ENCODE results near the gene FBP1. TPM values are rescaled to one million over a fixed set of nuclear protein-coding genes. Genes with fewer than 3 reads are reported as not detected.

The FBP1 gene
- total RNA-seq, 1 experiment from 2014 or later: 1.9 TPM

- H2BK12ac ChIP-seq (ENCODE audit: insufficient read length, low read depth, low read length): no peak overlapping the region
- no peak overlapping the region for H2BK120ac ChIP-seq (ENCODE audit: low read depth, low read length, poor library complexity, severe bottlenecking)
- DNase-seq: no peak
- H3K9me3 ChIP-seq (ENCODE audit: control insufficient read depth, low read depth, low read length): no peaks in the 10 kb centered on the region
- no peak overlapping the region for H2BK5ac ChIP-seq (ENCODE audit: insufficient read length, low read length)
- H3K4me2 ChIP-seq (ENCODE audit: insufficient read depth, insufficient read length, low read length): no peak overlapping the region
- no peak overlapping the region for H3K23ac ChIP-seq (ENCODE audit: insufficient read length, low read depth, low read length)
- H3K79me1 ChIP-seq (ENCODE audit: insufficient read depth, low read depth, low read length, poor library complexity, severe bottlenecking): no peaks in the 10 kb centered on the region
- Mint-ChIP-seq H3K9me3 (peaks cover 0 to 3% of the 10 kb centered on the region in 2 experiments; a peak in 2 of 5 replicates), H3K4me3 (no peak overlapping the region; a peak in 1 of 5 replicates), H3K36me3 (ENCODE audit: insufficient read depth in 1 of 3, low read depth in 3 of 3) (no peaks in the 10 kb centered on the region), H3K27ac (no peak overlapping the region), H3K4me1 (no peaks in the 10 kb centered on the region; a peak in 1 of 4 replicates), H3K27me3 (ENCODE audit: low read depth) (no peaks in the 10 kb centered on the region; the same call in 1 of the 2 replicates)
- WGBS (ENCODE audit: extremely low coverage, insufficient read length, low lambda C conversion rate): no CpG with 5 or more reads among the region's 2 CpGs
- no peaks in the 10 kb centered on the region for H3K79me2 ChIP-seq (ENCODE audit: insufficient read depth, low read length)
- H3K23me2 ChIP-seq (ENCODE audit: insufficient read length, low read depth, low read length, poor library complexity, severe bottlenecking): no peaks in the 10 kb centered on the region
- no peak for TF ChIP-seq CTCF (conservative IDR thresholded peaks at IDR 0.05)
- H3T11ph ChIP-seq (ENCODE audit: low read length): no peak overlapping the region
- H2AK5ac ChIP-seq (ENCODE audit: insufficient read length, low read length): no peak overlapping the region
- H4K5ac ChIP-seq (ENCODE audit: insufficient read length, low read depth, low read length): no peak overlapping the region
- H3K56ac ChIP-seq (ENCODE audit: insufficient read length, low read depth, low read length): no peak overlapping the region
- no peak overlapping the region for H3K9ac ChIP-seq (ENCODE audit: extremely low read depth, insufficient read length, low read length)
- H4K8ac ChIP-seq (replicated peaks; ENCODE audit: insufficient read length, low read depth, low read length): no peak overlapping the region
- no peak overlapping the region for H2BK20ac ChIP-seq (ENCODE audit: low read depth, low read length, poor library complexity, severe bottlenecking)
- H3K14ac ChIP-seq (ENCODE audit: insufficient read depth, low read length): no peak overlapping the region
- H3K18ac ChIP-seq (ENCODE audit: insufficient read length, low read depth, low read length): no peak overlapping the region
- H3K4ac ChIP-seq (ENCODE audit: low read depth, low read length): no peak overlapping the region
- no peak overlapping the region for H2BK15ac ChIP-seq (ENCODE audit: low read depth, low read length)
- H4K20me1 ChIP-seq (ENCODE audit: control insufficient read depth, insufficient read depth, insufficient read length): no peaks in the 10 kb centered on the region
- H4K91ac ChIP-seq (ENCODE audit: insufficient read length, low read depth, low read length): no peak overlapping the region
- H3K27ac ChIP-seq (ENCODE audit: insufficient read length, low read depth, low read length): no peak overlapping the region
- no peaks in the 10 kb centered on the region for H3K27me3 ChIP-seq (ENCODE audit: insufficient read depth, low read length)
- no peaks in the 10 kb centered on the region for H3K4me1 ChIP-seq (ENCODE audit: insufficient read depth, low read length)
- H2AFZ ChIP-seq (ENCODE audit: low read length): no peak overlapping the region
Measured at GRCh38 chr9:94672811-94673487, 33.6 kb upstream of the FBP1 start.

Data from H9 (cell line).